Measurements from ENCODE around the gene CS.

CS gene

DNA sequence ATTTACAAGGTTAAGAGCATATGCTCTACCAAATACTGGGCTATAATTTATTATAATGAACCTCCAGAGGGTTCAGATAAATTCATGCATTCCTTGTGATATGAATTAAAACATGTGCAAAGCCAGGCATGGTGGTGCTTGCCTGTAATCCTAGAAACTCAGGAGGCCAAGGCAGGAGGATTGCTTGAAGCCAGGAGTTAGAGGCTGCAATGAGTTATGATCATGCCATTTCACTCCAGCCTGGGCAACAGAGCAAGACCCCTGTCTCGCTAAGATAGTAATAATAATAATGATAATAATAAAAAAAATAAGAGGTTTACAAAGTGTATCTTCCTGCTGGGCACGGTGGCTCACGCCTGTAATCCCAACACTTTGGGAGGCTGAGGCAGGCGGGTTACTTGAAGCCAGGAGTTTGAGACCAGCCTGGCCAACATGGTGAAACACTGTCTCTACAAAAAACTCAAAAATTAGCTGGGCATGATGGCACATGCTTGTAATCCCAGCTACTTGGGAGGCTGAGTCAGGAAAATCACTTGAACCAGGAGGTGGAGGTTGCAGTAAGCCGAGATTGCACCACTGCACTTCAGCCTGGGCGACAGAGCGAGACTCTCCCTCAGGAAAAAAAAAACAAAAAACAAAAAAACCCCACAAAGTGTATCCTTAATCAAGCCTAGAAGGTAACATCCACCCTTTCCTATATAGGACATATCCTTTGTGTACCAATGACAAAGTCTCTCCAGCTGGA lies 7.3 kb upstream of the CS start:
- TF ChIP-seq, protein P1, sequence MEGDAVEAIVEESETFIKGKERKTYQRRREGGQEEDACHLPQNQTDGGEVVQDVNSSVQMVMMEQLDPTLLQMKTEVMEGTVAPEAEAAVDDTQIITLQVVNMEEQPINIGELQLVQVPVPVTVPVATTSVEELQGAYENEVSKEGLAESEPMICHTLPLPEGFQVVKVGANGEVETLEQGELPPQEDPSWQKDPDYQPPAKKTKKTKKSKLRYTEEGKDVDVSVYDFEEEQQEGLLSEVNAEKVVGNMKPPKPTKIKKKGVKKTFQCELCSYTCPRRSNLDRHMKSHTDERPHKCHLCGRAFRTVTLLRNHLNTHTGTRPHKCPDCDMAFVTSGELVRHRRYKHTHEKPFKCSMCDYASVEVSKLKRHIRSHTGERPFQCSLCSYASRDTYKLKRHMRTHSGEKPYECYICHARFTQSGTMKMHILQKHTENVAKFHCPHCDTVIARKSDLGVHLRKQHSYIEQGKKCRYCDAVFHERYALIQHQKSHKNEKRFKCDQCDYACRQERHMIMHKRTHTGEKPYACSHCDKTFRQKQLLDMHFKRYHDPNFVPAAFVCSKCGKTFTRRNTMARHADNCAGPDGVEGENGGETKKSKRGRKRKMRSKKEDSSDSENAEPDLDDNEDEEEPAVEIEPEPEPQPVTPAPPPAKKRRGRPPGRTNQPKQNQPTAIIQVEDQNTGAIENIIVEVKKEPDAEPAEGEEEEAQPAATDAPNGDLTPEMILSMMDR (conservative IDR thresholded peaks at IDR 0.05; ENCODE audit: low read depth, low read length): no peak
- Histone ChIP-seq H3K4me1 (ENCODE audit: low read depth, poor library complexity, severe bottlenecking) (peaks cover 12% of the 10 kb centered on the region), H2AFZ (ENCODE audit: low read depth) (no peak overlapping the region), H3K9ac (no peak overlapping the region), H3K79me2 (ENCODE audit: insufficient read depth, low read depth) (no peaks in the 10 kb centered on the region; the same call in 1 of the 2 replicates), H3K4me3 (IDR thresholded peaks at IDR 0.05; ENCODE audit: insufficient read depth, low read depth, low read length) (no peak overlapping the region), H4K20me1 (ENCODE audit: insufficient read depth) (no peaks in the 10 kb centered on the region), H3K27me3 (ENCODE audit: insufficient read depth, low read depth) (no peaks in the 10 kb centered on the region), H3K4me2 (no peak overlapping the region), H3K36me3 (ENCODE audit: insufficient read depth) (no peaks in the 10 kb centered on the region; the same call in 1 of the 2 replicates), H3K27ac (no peak overlapping the region)

DNA sequence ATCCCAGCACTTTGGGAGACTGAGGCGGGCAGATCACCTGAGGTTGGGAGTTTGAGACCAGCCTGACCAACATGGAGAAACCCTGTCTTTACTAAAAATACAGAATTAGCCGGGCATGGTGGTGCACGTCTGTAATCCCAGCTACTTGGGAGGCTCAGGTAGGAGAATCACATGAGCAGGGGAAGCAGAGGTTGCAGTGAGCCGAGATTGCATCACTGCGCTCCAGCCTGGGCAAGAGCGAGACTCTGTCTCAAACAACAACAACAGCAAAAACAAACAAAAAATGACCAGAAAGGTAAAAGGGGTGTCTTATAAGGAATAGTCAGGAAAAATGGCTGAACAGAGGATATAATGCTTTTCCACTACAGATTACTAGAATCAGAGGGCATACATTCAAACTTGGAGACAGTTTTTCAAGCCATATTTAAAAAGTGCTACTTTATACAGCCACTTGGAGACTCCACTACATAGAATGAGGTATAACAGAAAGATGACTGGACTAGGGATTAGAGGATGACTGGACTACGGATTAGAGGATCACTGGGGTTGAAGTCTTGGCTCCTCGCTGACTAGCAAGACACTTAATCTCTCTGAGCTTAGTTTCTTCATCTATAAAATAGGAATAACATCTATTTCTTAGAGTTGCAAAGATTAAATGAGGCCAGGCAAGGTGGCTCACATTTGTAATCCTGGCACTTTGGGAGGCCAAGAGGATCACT lies 4.9 kb upstream of the CS start:
- Histone ChIP-seq H3K9ac (no peak overlapping the region), H3K79me2 (ENCODE audit: insufficient read depth, low read depth) (peaks cover 10% of the 10 kb centered on the region; the same call in 1 of the 2 replicates), H4K20me1 (ENCODE audit: insufficient read depth) (no peaks in the 10 kb centered on the region), H3K27ac (no peak overlapping the region), H2AFZ (ENCODE audit: low read depth) (no peak overlapping the region), H3K36me3 (ENCODE audit: insufficient read depth) (no peaks in the 10 kb centered on the region), H3K4me1 (ENCODE audit: low read depth, poor library complexity, severe bottlenecking) (peaks cover 31% of the 10 kb centered on the region), H3K4me3 (IDR thresholded peaks at IDR 0.05; ENCODE audit: insufficient read depth, low read depth, low read length) (no peak overlapping the region), H3K27me3 (ENCODE audit: insufficient read depth, low read depth) (no peaks in the 10 kb centered on the region), H3K4me2 (no peak overlapping the region)
- TF ChIP-seq, protein P1 (conservative IDR thresholded peaks at IDR 0.05; ENCODE audit: low read depth, low read length): no peak

GRCh38 chr12:56304276-56304675 lies 4.1 kb upstream of the CS start:
- Histone ChIP-seq H3K4me3 (IDR thresholded peaks at IDR 0.05; ENCODE audit: insufficient read depth, low read depth, low read length) (no peak overlapping the region), H4K20me1 (ENCODE audit: insufficient read depth) (no peaks in the 10 kb centered on the region), H3K27me3 (ENCODE audit: insufficient read depth, low read depth) (no peaks in the 10 kb centered on the region), H3K9ac (no peak overlapping the region), H3K4me1 (ENCODE audit: low read depth, poor library complexity, severe bottlenecking) (peaks cover 31% of the 10 kb centered on the region), H3K4me2 (no peak overlapping the region), H3K36me3 (ENCODE audit: insufficient read depth) (no peaks in the 10 kb centered on the region), H3K79me2 (ENCODE audit: insufficient read depth, low read depth) (peaks cover 17% of the 10 kb centered on the region), H2AFZ (ENCODE audit: low read depth) (no peak overlapping the region), H3K27ac (no peak overlapping the region)
- TF ChIP-seq, protein P1 (conservative IDR thresholded peaks at IDR 0.05; ENCODE audit: low read depth, low read length): no peak

- Histone ChIP-seq H3K27ac (peak overlapping the region; percentile 64), H4K20me1 (ENCODE audit: insufficient read depth) (peaks cover 7% of the 10 kb centered on the region; the same call in 1 of the 2 replicates), H3K9ac (peak overlapping the region; percentile 79), H3K27me3 (ENCODE audit: insufficient read depth, low read depth) (no peaks in the 10 kb centered on the region), H3K4me2 (peak overlapping the region; percentile 71), H3K4me1 (ENCODE audit: low read depth, poor library complexity, severe bottlenecking) (peaks cover 64% of the 10 kb centered on the region), H3K36me3 (ENCODE audit: insufficient read depth) (peaks cover 7% of the 10 kb centered on the region; the same call in 1 of the 2 replicates), H3K79me2 (ENCODE audit: insufficient read depth, low read depth) (peaks cover 51% of the 10 kb centered on the region), H3K4me3 (IDR thresholded peaks at IDR 0.05; ENCODE audit: insufficient read depth, low read depth, low read length) (no peak overlapping the region), H2AFZ (ENCODE audit: low read depth) (peak overlapping the region; percentile 54)
- TF ChIP-seq, protein P1 (conservative IDR thresholded peaks at IDR 0.05; ENCODE audit: low read depth, low read length): peak; percentile 39
Measured at GRCh38 chr12:56300644-56301464, 724 bp upstream of the CS start.

Data from KMS-11 (cell line).